GM23338 (cell line): ENCODE measurements around the gene CDH4. TPM values are rescaled to one million over a fixed set of nuclear protein-coding genes. Genes with fewer than 3 reads are reported as not detected.

Experiments
- ATAC-seq: fragments of 200-7000 bp; cut with Tn5 transposase; 3 replicates; pipeline ENCODE4 v1.9.1; 2020
- DNase-seq: peaks from one replicate; pipeline ENCODE4 v3.0.0-alpha.2; 2015; ENCODE audit warnings: low spot score
- H2AFZ ChIP-seq: fragments of 200-600 bp; sonication (generic); 2 replicates; pipeline ENCODE4 v1.8.0; 2016; ENCODE audit warnings: antibody characterized with exemption, mild to moderate bottlenecking, moderate library complexity
- H3F3A ChIP-seq: fragments of 200-600 bp; sonication (generic); replicated peaks from 2 replicates; pipeline ENCODE4 v1.8.0; 2017; ENCODE audit warnings: antibody characterized with exemption, mixed run types, low read depth
- H3K27ac ChIP-seq: fragments of 200-600 bp; sonication (generic); 2 replicates; pipeline ENCODE4 v1.6.1; 2016; ENCODE audit warnings: low read depth
- H3K27me3 ChIP-seq: fragments of 200-600 bp; sonication (generic); 2 replicates; pipeline ENCODE4 v1.8.0; 2016; ENCODE audit warnings: mild to moderate bottlenecking, mixed run types, moderate library complexity; ENCODE audit not compliant: insufficient read depth
- H3K36me3 ChIP-seq: fragments of 200-600 bp; sonication (generic); 2 replicates; pipeline ENCODE4 v1.8.0; 2016; ENCODE audit warnings: mild to moderate bottlenecking; ENCODE audit not compliant: insufficient read depth
- H3K4me1 ChIP-seq: fragments of 200-600 bp; sonication (generic); 2 replicates; pipeline ENCODE4 v1.8.0; 2016; ENCODE audit warnings: mild to moderate bottlenecking, moderate library complexity; ENCODE audit not compliant: insufficient read depth
- H3K4me2 ChIP-seq: fragments of 200-600 bp; sonication (generic); 2 replicates; pipeline ENCODE4 v1.7.1; 2017; ENCODE audit warnings: mixed run types
- H3K4me3 ChIP-seq: fragments of 200-600 bp; sonication (generic); 2 replicates; pipeline ENCODE4 v1.6.1; 2016; ENCODE audit warnings: mixed run types
- H3K79me2 ChIP-seq: fragments of 200-600 bp; sonication (generic); replicated peaks from 2 replicates; pipeline ENCODE4 v1.8.0; 2017; ENCODE audit warnings: mild to moderate bottlenecking; ENCODE audit not compliant: insufficient read depth
- H3K9me2 ChIP-seq: fragments of 200-600 bp; sonication (generic); 2 replicates; pipeline ENCODE4 v1.8.0; 2017; ENCODE audit not compliant: insufficient read depth
- H4K20me1 ChIP-seq: fragments of 200-600 bp; sonication (generic); replicated peaks from 2 replicates; pipeline ENCODE4 v1.8.0; 2017; ENCODE audit warnings: mild to moderate bottlenecking; ENCODE audit not compliant: insufficient read depth
- H3K27ac Mint-ChIP-seq: 2 replicates; pipeline ENCODE4 v1.8.0; 2020; ENCODE audit warnings: inconsistent platforms, mild to moderate bottlenecking, moderate library complexity, mixed read lengths
- H3K27me3 Mint-ChIP-seq: 3 replicates; pipeline ENCODE4 v1.8.0; 2022; ENCODE audit warnings: low read depth, mild to moderate bottlenecking, moderate library complexity, mixed read lengths, inconsistent platforms; ENCODE audit not compliant: insufficient read depth, poor library complexity
- H3K36me3 Mint-ChIP-seq: 3 replicates; pipeline ENCODE4 v1.8.0; 2021; ENCODE audit warnings: low read depth, mild to moderate bottlenecking, inconsistent platforms, moderate library complexity, mixed read lengths
- H3K4me1 Mint-ChIP-seq: 3 replicates; pipeline ENCODE4 v1.8.0; 2020; ENCODE audit warnings: mild to moderate bottlenecking, inconsistent platforms, mixed read lengths
- H3K4me3 Mint-ChIP-seq: 3 replicates; pipeline ENCODE4 v1.8.0; 2021; ENCODE audit warnings: moderate library complexity, mild to moderate bottlenecking, inconsistent platforms, mixed read lengths
- H3K9me3 Mint-ChIP-seq: 3 replicates; pipeline ENCODE4 v1.8.0; 2020; ENCODE audit warnings: moderate library complexity, mild to moderate bottlenecking, inconsistent platforms, mixed read lengths
- CREB1 ChIP-seq: fragments of 250-450 bp; sonication (Bioruptor Pico); IDR thresholded peaks from 2 replicates; pipeline ENCODE4 v1.5.0; 2020; ENCODE audit warnings: low read depth, mild to moderate bottlenecking, moderate library complexity
- EZH2 ChIP-seq: fragments of 200-600 bp; sonication (generic); IDR thresholded peaks from one replicate; pipeline ENCODE4 v1.8.0; 2017; ENCODE audit warnings: antibody characterized with exemption, mild to moderate bottlenecking, low read depth; ENCODE audit not compliant: unreplicated experiment
- EZH2phosphoT487 ChIP-seq: fragments of 200-600 bp; sonication (generic); IDR thresholded peaks from one replicate; pipeline ENCODE4 v1.8.1; 2018; ENCODE audit warnings: antibody characterized with exemption; ENCODE audit not compliant: unreplicated experiment
- JUNB ChIP-seq: IDR thresholded peaks from one replicate; pipeline ENCODE4 v1.6.1; 2016; ENCODE audit warnings: antibody characterized with exemption; ENCODE audit not compliant: unreplicated experiment
- NANOG ChIP-seq: IDR thresholded peaks from 2 replicates; pipeline ENCODE4 v1.6.1; 2016; ENCODE audit warnings: antibody characterized with exemption, borderline replicate concordance
- POLR2AphosphoS5 ChIP-seq: IDR thresholded peaks from 2 replicates; pipeline ENCODE4 v1.6.1; 2016; ENCODE audit warnings: antibody characterized with exemption, low read depth
- STAT1 ChIP-seq: IDR thresholded peaks from one replicate; pipeline ENCODE4 v1.6.1; 2016; ENCODE audit warnings: antibody characterized with exemption; ENCODE audit not compliant: unreplicated experiment
- ZNF114 ChIP-seq: fragments of 250-450 bp; sonication (Bioruptor Pico); IDR thresholded peaks from 2 replicates; pipeline ENCODE4 v1.5.0; 2020; ENCODE audit warnings: mild to moderate bottlenecking, moderate library complexity
- ZNF331 ChIP-seq: fragments of 250-450 bp; sonication (Bioruptor Pico); IDR thresholded peaks from 2 replicates; pipeline ENCODE4 v1.5.0; 2020; ENCODE audit warnings: low read depth, mild to moderate bottlenecking, moderate library complexity
- polyA plus RNA-seq: library from polyadenylated mRNA; unstranded; fragments of >200 nt; fragmentation: Nextera tagmentation; extraction: Ambion mirVana; gene quantifications from 2 replicates; pipeline ENCODE4 v1.2.1, GENCODE V29; 2016
- total RNA-seq: library from RNA; depleted of rRNA; stranded (reverse); fragments of >200 nt; shearing (Covaris generic); gene quantifications from 2 replicates; pipeline ENCODE4 v1.2.3, GENCODE V29; 2014
- TF ChIP-seq, protein P1 (sequence below), 2 experiments: fragments of 200-600 bp in 1 of 2; sonication (generic) in 1 of 2; conservative IDR thresholded peaks; 2 replicates each; pipeline versions ENCODE4 v1.5.1 to v1.6.1; 2016 to 2017; ENCODE audit warnings: antibody characterized with exemption in 2 of 2, low read depth in 2 of 2, mild to moderate bottlenecking in 2 of 2, moderate library complexity in 1 of 2
- TF ChIP-seq, protein P2 (sequence below): IDR thresholded peaks from one replicate; pipeline ENCODE4 v1.6.1; 2018; ENCODE audit warnings: antibody characterized with exemption; ENCODE audit not compliant: unreplicated experiment
- TF ChIP-seq, protein P3 (sequence below): fragments of 250-450 bp; sonication (Bioruptor Pico); IDR thresholded peaks from 2 replicates; pipeline ENCODE4 v1.5.0; 2020; ENCODE audit warnings: mild to moderate bottlenecking, moderate library complexity
- TF ChIP-seq, protein P4 (sequence below): IDR thresholded peaks from 2 replicates; pipeline ENCODE4 v1.6.1; 2016; ENCODE audit warnings: antibody characterized with exemption

Gene CDH4
- total and polyA plus RNA-seq, 2 experiments from 2014 or later = 1.2 to 4.2 TPM

DNA sequence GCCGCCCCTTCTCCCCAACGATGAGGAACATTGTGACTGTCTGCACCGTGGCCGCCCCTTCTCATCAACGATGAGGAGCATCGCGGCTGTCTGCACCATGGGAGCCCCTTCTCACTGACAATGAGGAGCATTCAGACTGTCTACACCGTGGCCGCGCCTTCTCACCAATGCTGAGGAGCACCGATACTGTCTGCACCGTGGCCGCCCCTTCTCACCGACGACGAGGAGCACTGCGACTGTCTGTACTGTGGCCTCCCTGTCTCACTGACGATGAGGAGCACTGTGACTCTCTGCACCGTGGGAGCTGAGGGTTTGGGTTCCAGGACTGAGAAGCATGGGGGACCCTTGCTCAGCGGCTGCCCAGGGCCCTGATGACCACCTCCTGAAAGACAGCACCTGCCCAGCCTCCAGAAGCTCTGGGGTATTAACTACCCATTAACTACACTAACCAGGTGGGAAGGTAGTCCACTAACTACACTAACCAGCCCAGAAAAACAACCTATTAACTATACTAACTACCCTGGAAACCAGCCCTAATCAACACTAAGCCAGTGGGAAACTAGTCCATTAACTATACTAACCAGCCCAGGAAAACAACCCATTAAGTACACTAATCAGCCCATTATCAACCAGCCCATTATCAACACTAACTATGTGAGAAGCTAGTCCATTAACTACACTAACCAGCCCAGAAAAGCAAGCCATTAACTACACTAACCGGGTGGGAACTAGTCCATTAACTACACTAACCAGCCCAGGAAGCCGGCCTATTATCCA is 696.7 kb downstream of the CDH4 start:
- TF ChIP-seq, protein P1, sequence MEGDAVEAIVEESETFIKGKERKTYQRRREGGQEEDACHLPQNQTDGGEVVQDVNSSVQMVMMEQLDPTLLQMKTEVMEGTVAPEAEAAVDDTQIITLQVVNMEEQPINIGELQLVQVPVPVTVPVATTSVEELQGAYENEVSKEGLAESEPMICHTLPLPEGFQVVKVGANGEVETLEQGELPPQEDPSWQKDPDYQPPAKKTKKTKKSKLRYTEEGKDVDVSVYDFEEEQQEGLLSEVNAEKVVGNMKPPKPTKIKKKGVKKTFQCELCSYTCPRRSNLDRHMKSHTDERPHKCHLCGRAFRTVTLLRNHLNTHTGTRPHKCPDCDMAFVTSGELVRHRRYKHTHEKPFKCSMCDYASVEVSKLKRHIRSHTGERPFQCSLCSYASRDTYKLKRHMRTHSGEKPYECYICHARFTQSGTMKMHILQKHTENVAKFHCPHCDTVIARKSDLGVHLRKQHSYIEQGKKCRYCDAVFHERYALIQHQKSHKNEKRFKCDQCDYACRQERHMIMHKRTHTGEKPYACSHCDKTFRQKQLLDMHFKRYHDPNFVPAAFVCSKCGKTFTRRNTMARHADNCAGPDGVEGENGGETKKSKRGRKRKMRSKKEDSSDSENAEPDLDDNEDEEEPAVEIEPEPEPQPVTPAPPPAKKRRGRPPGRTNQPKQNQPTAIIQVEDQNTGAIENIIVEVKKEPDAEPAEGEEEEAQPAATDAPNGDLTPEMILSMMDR (conservative IDR thresholded peaks at IDR 0.05; ENCODE audit: low read depth in 2 of 2) = no peak
- TF ChIP-seq, protein P2, sequence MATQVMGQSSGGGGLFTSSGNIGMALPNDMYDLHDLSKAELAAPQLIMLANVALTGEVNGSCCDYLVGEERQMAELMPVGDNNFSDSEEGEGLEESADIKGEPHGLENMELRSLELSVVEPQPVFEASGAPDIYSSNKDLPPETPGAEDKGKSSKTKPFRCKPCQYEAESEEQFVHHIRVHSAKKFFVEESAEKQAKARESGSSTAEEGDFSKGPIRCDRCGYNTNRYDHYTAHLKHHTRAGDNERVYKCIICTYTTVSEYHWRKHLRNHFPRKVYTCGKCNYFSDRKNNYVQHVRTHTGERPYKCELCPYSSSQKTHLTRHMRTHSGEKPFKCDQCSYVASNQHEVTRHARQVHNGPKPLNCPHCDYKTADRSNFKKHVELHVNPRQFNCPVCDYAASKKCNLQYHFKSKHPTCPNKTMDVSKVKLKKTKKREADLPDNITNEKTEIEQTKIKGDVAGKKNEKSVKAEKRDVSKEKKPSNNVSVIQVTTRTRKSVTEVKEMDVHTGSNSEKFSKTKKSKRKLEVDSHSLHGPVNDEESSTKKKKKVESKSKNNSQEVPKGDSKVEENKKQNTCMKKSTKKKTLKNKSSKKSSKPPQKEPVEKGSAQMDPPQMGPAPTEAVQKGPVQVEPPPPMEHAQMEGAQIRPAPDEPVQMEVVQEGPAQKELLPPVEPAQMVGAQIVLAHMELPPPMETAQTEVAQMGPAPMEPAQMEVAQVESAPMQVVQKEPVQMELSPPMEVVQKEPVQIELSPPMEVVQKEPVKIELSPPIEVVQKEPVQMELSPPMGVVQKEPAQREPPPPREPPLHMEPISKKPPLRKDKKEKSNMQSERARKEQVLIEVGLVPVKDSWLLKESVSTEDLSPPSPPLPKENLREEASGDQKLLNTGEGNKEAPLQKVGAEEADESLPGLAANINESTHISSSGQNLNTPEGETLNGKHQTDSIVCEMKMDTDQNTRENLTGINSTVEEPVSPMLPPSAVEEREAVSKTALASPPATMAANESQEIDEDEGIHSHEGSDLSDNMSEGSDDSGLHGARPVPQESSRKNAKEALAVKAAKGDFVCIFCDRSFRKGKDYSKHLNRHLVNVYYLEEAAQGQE = no peak
- TF ChIP-seq CREB1 (CRISPR knock-in tag) (no peak), STAT1 (no peak), NANOG (no peak), EZH2 (no peak), JUNB (no peak), POLR2AphosphoS5 (no peak), ZNF331 (CRISPR knock-in tag) (no peak), EZH2phosphoT487 (no peak), ZNF114 (no peak)
- TF ChIP-seq, protein P3, sequence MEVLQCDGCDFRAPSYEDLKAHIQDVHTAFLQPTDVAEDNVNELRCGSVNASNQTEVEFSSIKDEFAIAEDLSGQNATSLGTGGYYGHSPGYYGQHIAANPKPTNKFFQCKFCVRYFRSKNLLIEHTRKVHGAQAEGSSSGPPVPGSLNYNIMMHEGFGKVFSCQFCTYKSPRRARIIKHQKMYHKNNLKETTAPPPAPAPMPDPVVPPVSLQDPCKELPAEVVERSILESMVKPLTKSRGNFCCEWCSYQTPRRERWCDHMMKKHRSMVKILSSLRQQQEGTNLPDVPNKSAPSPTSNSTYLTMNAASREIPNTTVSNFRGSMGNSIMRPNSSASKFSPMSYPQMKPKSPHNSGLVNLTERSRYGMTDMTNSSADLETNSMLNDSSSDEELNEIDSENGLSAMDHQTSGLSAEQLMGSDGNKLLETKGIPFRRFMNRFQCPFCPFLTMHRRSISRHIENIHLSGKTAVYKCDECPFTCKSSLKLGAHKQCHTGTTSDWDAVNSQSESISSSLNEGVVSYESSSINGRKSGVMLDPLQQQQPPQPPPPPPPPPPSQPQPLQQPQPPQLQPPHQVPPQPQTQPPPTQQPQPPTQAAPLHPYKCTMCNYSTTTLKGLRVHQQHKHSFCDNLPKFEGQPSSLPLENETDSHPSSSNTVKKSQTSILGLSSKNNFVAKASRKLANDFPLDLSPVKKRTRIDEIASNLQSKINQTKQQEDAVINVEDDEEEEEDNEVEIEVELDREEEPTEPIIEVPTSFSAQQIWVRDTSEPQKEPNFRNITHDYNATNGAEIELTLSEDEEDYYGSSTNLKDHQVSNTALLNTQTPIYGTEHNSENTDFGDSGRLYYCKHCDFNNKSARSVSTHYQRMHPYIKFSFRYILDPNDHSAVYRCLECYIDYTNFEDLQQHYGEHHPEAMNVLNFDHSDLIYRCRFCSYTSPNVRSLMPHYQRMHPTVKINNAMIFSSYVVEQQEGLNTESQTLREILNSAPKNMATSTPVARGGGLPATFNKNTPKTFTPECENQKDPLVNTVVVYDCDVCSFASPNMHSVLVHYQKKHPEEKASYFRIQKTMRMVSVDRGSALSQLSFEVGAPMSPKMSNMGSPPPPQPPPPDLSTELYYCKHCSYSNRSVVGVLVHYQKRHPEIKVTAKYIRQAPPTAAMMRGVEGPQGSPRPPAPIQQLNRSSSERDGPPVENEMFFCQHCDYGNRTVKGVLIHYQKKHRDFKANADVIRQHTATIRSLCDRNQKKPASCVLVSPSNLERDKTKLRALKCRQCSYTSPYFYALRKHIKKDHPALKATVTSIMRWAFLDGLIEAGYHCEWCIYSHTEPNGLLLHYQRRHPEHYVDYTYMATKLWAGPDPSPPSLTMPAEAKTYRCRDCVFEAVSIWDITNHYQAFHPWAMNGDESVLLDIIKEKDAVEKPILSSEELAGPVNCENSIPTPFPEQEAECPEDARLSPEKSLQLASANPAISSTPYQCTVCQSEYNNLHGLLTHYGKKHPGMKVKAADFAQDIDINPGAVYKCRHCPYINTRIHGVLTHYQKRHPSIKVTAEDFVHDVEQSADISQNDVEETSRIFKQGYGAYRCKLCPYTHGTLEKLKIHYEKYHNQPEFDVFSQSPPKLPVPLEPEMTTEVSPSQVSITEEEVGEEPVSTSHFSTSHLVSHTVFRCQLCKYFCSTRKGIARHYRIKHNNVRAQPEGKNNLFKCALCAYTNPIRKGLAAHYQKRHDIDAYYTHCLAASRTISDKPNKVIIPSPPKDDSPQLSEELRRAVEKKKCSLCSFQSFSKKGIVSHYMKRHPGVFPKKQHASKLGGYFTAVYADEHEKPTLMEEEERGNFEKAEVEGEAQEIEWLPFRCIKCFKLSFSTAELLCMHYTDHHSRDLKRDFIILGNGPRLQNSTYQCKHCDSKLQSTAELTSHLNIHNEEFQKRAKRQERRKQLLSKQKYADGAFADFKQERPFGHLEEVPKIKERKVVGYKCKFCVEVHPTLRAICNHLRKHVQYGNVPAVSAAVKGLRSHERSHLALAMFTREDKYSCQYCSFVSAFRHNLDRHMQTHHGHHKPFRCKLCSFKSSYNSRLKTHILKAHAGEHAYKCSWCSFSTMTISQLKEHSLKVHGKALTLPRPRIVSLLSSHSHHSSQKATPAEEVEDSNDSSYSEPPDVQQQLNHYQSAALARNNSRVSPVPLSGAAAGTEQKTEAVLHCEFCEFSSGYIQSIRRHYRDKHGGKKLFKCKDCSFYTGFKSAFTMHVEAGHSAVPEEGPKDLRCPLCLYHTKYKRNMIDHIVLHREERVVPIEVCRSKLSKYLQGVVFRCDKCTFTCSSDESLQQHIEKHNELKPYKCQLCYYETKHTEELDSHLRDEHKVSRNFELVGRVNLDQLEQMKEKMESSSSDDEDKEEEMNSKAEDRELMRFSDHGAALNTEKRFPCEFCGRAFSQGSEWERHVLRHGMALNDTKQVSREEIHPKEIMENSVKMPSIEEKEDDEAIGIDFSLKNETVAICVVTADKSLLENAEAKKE = no peak
- TF ChIP-seq, protein P4, sequence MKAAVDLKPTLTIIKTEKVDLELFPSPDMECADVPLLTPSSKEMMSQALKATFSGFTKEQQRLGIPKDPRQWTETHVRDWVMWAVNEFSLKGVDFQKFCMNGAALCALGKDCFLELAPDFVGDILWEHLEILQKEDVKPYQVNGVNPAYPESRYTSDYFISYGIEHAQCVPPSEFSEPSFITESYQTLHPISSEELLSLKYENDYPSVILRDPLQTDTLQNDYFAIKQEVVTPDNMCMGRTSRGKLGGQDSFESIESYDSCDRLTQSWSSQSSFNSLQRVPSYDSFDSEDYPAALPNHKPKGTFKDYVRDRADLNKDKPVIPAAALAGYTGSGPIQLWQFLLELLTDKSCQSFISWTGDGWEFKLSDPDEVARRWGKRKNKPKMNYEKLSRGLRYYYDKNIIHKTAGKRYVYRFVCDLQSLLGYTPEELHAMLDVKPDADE = no peak
- H3K27ac Mint-ChIP-seq = no peak overlapping the region

More for the DNA sequence above, 696.7 kb downstream of the CDH4 start:
- no peak overlapping the region for H3K4me2 ChIP-seq
- H3K27ac ChIP-seq = no peak overlapping the region
- no peaks in the 10 kb centered on the region for H3K27me3 ChIP-seq
- peaks cover 7% of the 10 kb centered on the region for H3K27me3 Mint-ChIP-seq
- no peaks in the 10 kb centered on the region; the same call in 2 of the 3 replicates for H3K36me3 Mint-ChIP-seq
- no peaks in the 10 kb centered on the region; the same call in 1 of the 3 replicates for H3K9me3 Mint-ChIP-seq
- H2AFZ ChIP-seq = no peak overlapping the region
- H4K20me1 ChIP-seq = peaks cover 3% of the 10 kb centered on the region; the same call in 1 of the 2 replicates
- H3K36me3 ChIP-seq = no peaks in the 10 kb centered on the region
- no peak for DNase-seq
- peaks cover 8% of the 10 kb centered on the region for H3K4me1 ChIP-seq
- H3K4me3 ChIP-seq = no peak overlapping the region
- H3F3A ChIP-seq = no peaks in the 10 kb centered on the region
- no peak for ATAC-seq
- H3K79me2 ChIP-seq = no peaks in the 10 kb centered on the region
- H3K4me3 Mint-ChIP-seq = no peak overlapping the region; the same call in 2 of the 3 replicates
- no peaks in the 10 kb centered on the region for H3K9me2 ChIP-seq
- peaks cover 20% of the 10 kb centered on the region for H3K4me1 Mint-ChIP-seq
